ENCODE measurements around the gene NEUROD6. TPM values are rescaled to one million over a fixed set of nuclear protein-coding genes. Genes with fewer than 3 reads are reported as not detected.

NEUROD6 gene
- total RNA-seq, 5 donors from 2014 or later (not counting 1 experiment from before 2014, with no cell fraction given): not detected

- ChIA-PET POLR2A (no interaction called here), CTCF (no interaction called here)
- Mint-ChIP-seq H3K36me3 (no peaks in the 10 kb centered on the region), H3K9me3 (peaks cover 0 to 5% (median 3%) of the 10 kb centered on the region in 3 donors), H3K27me3 (peaks cover 19 to 23% of the 10 kb centered on the region in 2 donors), H3K4me3 (no peak overlapping the region), H3K4me1 (no peaks in the 10 kb centered on the region), H3K27ac (no peak overlapping the region)
- H3K27me3 ChIP-seq (replicated peaks in 1 of 2; ENCODE audit: control insufficient read depth in 2 of 2, extremely low read depth in 1 of 2, insufficient read depth in 2 of 2, low read length in 1 of 2): peaks cover 7 to 12% of the 10 kb centered on the region in 2 experiments
- no peak for ATAC-seq (replicated peaks in 1 of 4)
- H3K4me3 ChIP-seq (ENCODE audit: control insufficient read depth in 1 of 2, extremely low read depth in 1 of 2, low read length in 1 of 2): no peak overlapping the region
- H3K36me3 ChIP-seq (ENCODE audit: control insufficient read depth in 2 of 2, extremely low read depth in 1 of 2, insufficient read depth in 1 of 2, low read length in 1 of 2): no peaks in the 10 kb centered on the region
- H3K27ac ChIP-seq (ENCODE audit: low read length): no peak overlapping the region
- WGBS (ENCODE audit: insufficient coverage): 19% methylated on average over 12 of the region's 12 CpGs
- H3K4me1 ChIP-seq (ENCODE audit: control insufficient read depth in 1 of 2, extremely low read depth in 1 of 2, insufficient read depth in 2 of 2, low read length in 2 of 2): no peaks in the 10 kb centered on the region
- no peaks in the 10 kb centered on the region for H3K9me3 ChIP-seq
- no peak for DNase-seq
These were observed 4.7 kb downstream of the NEUROD6 start for GRCh38 chr7:31335884-31336201.

- ATAC-seq (replicated peaks in 1 of 4): no peak
- Mint-ChIP-seq H3K4me3 (no peak overlapping the region), H3K4me1 (no peaks in the 10 kb centered on the region), H3K27ac (no peak overlapping the region), H3K27me3 (peaks cover 20 to 22% of the 10 kb centered on the region in 2 donors), H3K36me3 (no peaks in the 10 kb centered on the region), H3K9me3 (peaks cover 0 to 5% (median 4%) of the 10 kb centered on the region in 3 donors)
- WGBS (ENCODE audit: insufficient coverage): 57% methylated on average over 10 of the region's 16 CpGs
- Histone ChIP-seq H3K27ac (ENCODE audit: low read length) (no peak overlapping the region), H3K4me3 (ENCODE audit: control insufficient read depth in 1 of 2, extremely low read depth in 1 of 2, low read length in 1 of 2) (no peak overlapping the region), H3K9me3 (no peaks in the 10 kb centered on the region), H3K36me3 (ENCODE audit: control insufficient read depth in 2 of 2, extremely low read depth in 1 of 2, insufficient read depth in 1 of 2, low read length in 1 of 2) (no peaks in the 10 kb centered on the region), H3K27me3 (replicated peaks in 1 of 2; ENCODE audit: control insufficient read depth in 2 of 2, extremely low read depth in 1 of 2, insufficient read depth in 2 of 2, low read length in 1 of 2) (peaks cover 7 to 12% of the 10 kb centered on the region in 2 experiments), H3K4me1 (ENCODE audit: control insufficient read depth in 1 of 2, extremely low read depth in 1 of 2, insufficient read depth in 2 of 2, low read length in 2 of 2) (no peaks in the 10 kb centered on the region)
- ChIA-PET CTCF (no interaction called here), POLR2A (no interaction called here)
- DNase-seq: no peak
These were observed 5.2 kb downstream of the NEUROD6 start for GRCh38 chr7:31335161-31335856.

GRCh38 chr7:31333291-31333690 is 7.2 kb downstream of the NEUROD6 start:
- WGBS (ENCODE audit: insufficient coverage): 100% methylated on average over 2 of the region's 2 CpGs
- H3K27ac ChIP-seq (ENCODE audit: low read length): no peak overlapping the region
- peaks cover 2 to 12% of the 10 kb centered on the region in 2 experiments for H3K27me3 ChIP-seq (replicated peaks in 1 of 2; ENCODE audit: control insufficient read depth in 2 of 2, extremely low read depth in 1 of 2, insufficient read depth in 2 of 2, low read length in 1 of 2)
- H3K4me3 Mint-ChIP-seq: no peak overlapping the region
- H3K36me3 Mint-ChIP-seq: no peaks in the 10 kb centered on the region
- peaks cover 15 to 17% of the 10 kb centered on the region in 2 donors for H3K27me3 Mint-ChIP-seq
- no peak overlapping the region for H3K4me3 ChIP-seq (ENCODE audit: control insufficient read depth in 1 of 2, extremely low read depth in 1 of 2, low read length in 1 of 2)
- no peak for DNase-seq
- no peaks in the 10 kb centered on the region for H3K4me1 Mint-ChIP-seq
- H3K4me1 ChIP-seq (ENCODE audit: control insufficient read depth in 1 of 2, extremely low read depth in 1 of 2, insufficient read depth in 2 of 2, low read length in 2 of 2): no peaks in the 10 kb centered on the region
- no peak for ATAC-seq (replicated peaks in 1 of 4)
- H3K36me3 ChIP-seq (ENCODE audit: control insufficient read depth in 2 of 2, extremely low read depth in 1 of 2, insufficient read depth in 1 of 2, low read length in 1 of 2): no peaks in the 10 kb centered on the region
- no peak overlapping the region for H3K27ac Mint-ChIP-seq
- H3K9me3 Mint-ChIP-seq: peaks cover 6 to 11% (median 6%) of the 10 kb centered on the region in 3 donors
- ChIA-PET CTCF (no interaction called here), POLR2A (no interaction called here)
- H3K9me3 ChIP-seq: no peaks in the 10 kb centered on the region

- WGBS (ENCODE audit: insufficient coverage): 57% methylated on average over 1 of the region's 2 CpGs
- Mint-ChIP-seq H3K4me3 (no peak overlapping the region), H3K27ac (no peak overlapping the region), H3K36me3 (no peaks in the 10 kb centered on the region), H3K9me3 (peaks cover 2 to 10% (median 8%) of the 10 kb centered on the region in 3 donors), H3K27me3 (peaks cover 0 to 3% of the 10 kb centered on the region in 2 donors), H3K4me1 (no peaks in the 10 kb centered on the region)
- no peaks in the 10 kb centered on the region for H3K27me3 ChIP-seq (replicated peaks in 1 of 2; ENCODE audit: control insufficient read depth in 2 of 2, extremely low read depth in 1 of 2, insufficient read depth in 2 of 2, low read length in 1 of 2)
- H3K27ac ChIP-seq (ENCODE audit: low read length): no peak overlapping the region
- no peak overlapping the region for H3K4me3 ChIP-seq (ENCODE audit: control insufficient read depth in 1 of 2, extremely low read depth in 1 of 2, low read length in 1 of 2)
- CTCF ChIA-PET: no interaction called here
- H3K9me3 ChIP-seq: no peaks in the 10 kb centered on the region
- no peak for DNase-seq
- POLR2A ChIA-PET: no interaction called here
- ATAC-seq (replicated peaks in 1 of 4): no peak
- no peaks in the 10 kb centered on the region for H3K36me3 ChIP-seq (ENCODE audit: control insufficient read depth in 2 of 2, extremely low read depth in 1 of 2, insufficient read depth in 1 of 2, low read length in 1 of 2)
- no peaks in the 10 kb centered on the region for H3K4me1 ChIP-seq (ENCODE audit: control insufficient read depth in 1 of 2, extremely low read depth in 1 of 2, insufficient read depth in 2 of 2, low read length in 2 of 2)
These were observed 13.5 kb downstream of the NEUROD6 start for GRCh38 chr7:31327071-31327470.

- Mint-ChIP-seq H3K4me1 (no peaks in the 10 kb centered on the region), H3K4me3 (no peak overlapping the region), H3K36me3 (no peaks in the 10 kb centered on the region), H3K27ac (no peak overlapping the region), H3K9me3 (peaks cover 2 to 10% (median 8%) of the 10 kb centered on the region in 3 donors), H3K27me3 (peaks cover 0 to 3% of the 10 kb centered on the region in 2 donors)
- 89% methylated on average over 1 of the region's 2 CpGs for WGBS (ENCODE audit: insufficient coverage)
- DNase-seq: no peak
- H3K4me1 ChIP-seq (ENCODE audit: control insufficient read depth in 1 of 2, extremely low read depth in 1 of 2, insufficient read depth in 2 of 2, low read length in 2 of 2): no peaks in the 10 kb centered on the region
- ChIA-PET CTCF (no interaction called here), POLR2A (no interaction called here)
- H3K27ac ChIP-seq (ENCODE audit: low read length): no peak overlapping the region
- H3K9me3 ChIP-seq: no peaks in the 10 kb centered on the region
- ATAC-seq (replicated peaks in 1 of 4): no peak
- H3K4me3 ChIP-seq (ENCODE audit: control insufficient read depth in 1 of 2, extremely low read depth in 1 of 2, low read length in 1 of 2): no peak overlapping the region
- no peaks in the 10 kb centered on the region for H3K36me3 ChIP-seq (ENCODE audit: control insufficient read depth in 2 of 2, extremely low read depth in 1 of 2, insufficient read depth in 1 of 2, low read length in 1 of 2)
- no peaks in the 10 kb centered on the region for H3K27me3 ChIP-seq (replicated peaks in 1 of 2; ENCODE audit: control insufficient read depth in 2 of 2, extremely low read depth in 1 of 2, insufficient read depth in 2 of 2, low read length in 1 of 2)
These were observed 14.1 kb downstream of the NEUROD6 start for GRCh38 chr7:31326416-31326815.

- no peak overlapping the region for H3K4me3 ChIP-seq (ENCODE audit: control insufficient read depth in 1 of 2, extremely low read depth in 1 of 2, low read length in 1 of 2)
- ATAC-seq (replicated peaks in 1 of 4) (no peak), DNase-seq (no peak)
- no peaks in the 10 kb centered on the region for H3K36me3 ChIP-seq (ENCODE audit: control insufficient read depth in 2 of 2, extremely low read depth in 1 of 2, insufficient read depth in 1 of 2, low read length in 1 of 2)
- no peaks in the 10 kb centered on the region for H3K36me3 Mint-ChIP-seq
- no peaks in the 10 kb centered on the region for H3K9me3 ChIP-seq
- H3K4me3 Mint-ChIP-seq: no peak overlapping the region
- CTCF ChIA-PET: no interaction called here
- H3K27ac ChIP-seq (ENCODE audit: low read length): no peak overlapping the region
- no CpG with 5 or more reads among the region's 1 CpG for WGBS (ENCODE audit: insufficient coverage)
- peaks cover 0 to 5% (median 4%) of the 10 kb centered on the region in 3 donors for H3K9me3 Mint-ChIP-seq
- H3K4me1 Mint-ChIP-seq: no peaks in the 10 kb centered on the region
- H3K27me3 Mint-ChIP-seq: no peaks in the 10 kb centered on the region
- no peak overlapping the region for H3K27ac Mint-ChIP-seq
- POLR2A ChIA-PET: no interaction called here
- no peaks in the 10 kb centered on the region for H3K27me3 ChIP-seq (replicated peaks in 1 of 2; ENCODE audit: control insufficient read depth in 2 of 2, extremely low read depth in 1 of 2, insufficient read depth in 2 of 2, low read length in 1 of 2)
- H3K4me1 ChIP-seq (ENCODE audit: control insufficient read depth in 1 of 2, extremely low read depth in 1 of 2, insufficient read depth in 2 of 2, low read length in 2 of 2): no peaks in the 10 kb centered on the region
These were observed 17.4 kb downstream of the NEUROD6 start for GRCh38 chr7:31323101-31323500.

- H3K36me3 Mint-ChIP-seq: no peaks in the 10 kb centered on the region
- H3K27ac Mint-ChIP-seq: no peak overlapping the region
- no peak overlapping the region for H3K4me3 ChIP-seq (ENCODE audit: control insufficient read depth in 1 of 2, extremely low read depth in 1 of 2, low read length in 1 of 2)
- no peaks in the 10 kb centered on the region for H3K27me3 Mint-ChIP-seq
- H3K4me1 ChIP-seq (ENCODE audit: control insufficient read depth in 1 of 2, extremely low read depth in 1 of 2, insufficient read depth in 2 of 2, low read length in 2 of 2): no peaks in the 10 kb centered on the region
- no peaks in the 10 kb centered on the region for H3K36me3 ChIP-seq (ENCODE audit: control insufficient read depth in 2 of 2, extremely low read depth in 1 of 2, insufficient read depth in 1 of 2, low read length in 1 of 2)
- ChIA-PET CTCF (no interaction called here), POLR2A (no interaction called here)
- H3K27ac ChIP-seq (ENCODE audit: low read length): no peak overlapping the region
- H3K9me3 Mint-ChIP-seq: peaks cover 0 to 7% (median 4%) of the 10 kb centered on the region in 3 donors
- no peaks in the 10 kb centered on the region for H3K9me3 ChIP-seq
- ATAC-seq (replicated peaks in 1 of 4) (no peak), DNase-seq (no peak)
- H3K4me1 Mint-ChIP-seq: no peaks in the 10 kb centered on the region
- H3K27me3 ChIP-seq (replicated peaks in 1 of 2; ENCODE audit: control insufficient read depth in 2 of 2, extremely low read depth in 1 of 2, insufficient read depth in 2 of 2, low read length in 1 of 2): no peaks in the 10 kb centered on the region
- no peak overlapping the region for H3K4me3 Mint-ChIP-seq
These were observed 19.9 kb downstream of the NEUROD6 start for GRCh38 chr7:31320675-31321074.
